RCC 7860 (cell line): ENCODE data around the gene PCDHGB2.
"Not testable (repeated sequence)": the region's sequence is repeated elsewhere in the genome, so short reads cannot be mapped to it uniquely, and the experiment has no call there.

Experiments used
- DNase-seq: peaks from one replicate; pipeline ENCODE4 v3.0.0-alpha.2; 2015; ENCODE audit warnings: low spot score
- FAIRE-seq: peaks from 2 replicates; lab custom pipeline; 2012; peaks lifted over from hg19 to GRCh38; lab: Jason Lieb, UNC

PCDHGB2 gene

DNA sequence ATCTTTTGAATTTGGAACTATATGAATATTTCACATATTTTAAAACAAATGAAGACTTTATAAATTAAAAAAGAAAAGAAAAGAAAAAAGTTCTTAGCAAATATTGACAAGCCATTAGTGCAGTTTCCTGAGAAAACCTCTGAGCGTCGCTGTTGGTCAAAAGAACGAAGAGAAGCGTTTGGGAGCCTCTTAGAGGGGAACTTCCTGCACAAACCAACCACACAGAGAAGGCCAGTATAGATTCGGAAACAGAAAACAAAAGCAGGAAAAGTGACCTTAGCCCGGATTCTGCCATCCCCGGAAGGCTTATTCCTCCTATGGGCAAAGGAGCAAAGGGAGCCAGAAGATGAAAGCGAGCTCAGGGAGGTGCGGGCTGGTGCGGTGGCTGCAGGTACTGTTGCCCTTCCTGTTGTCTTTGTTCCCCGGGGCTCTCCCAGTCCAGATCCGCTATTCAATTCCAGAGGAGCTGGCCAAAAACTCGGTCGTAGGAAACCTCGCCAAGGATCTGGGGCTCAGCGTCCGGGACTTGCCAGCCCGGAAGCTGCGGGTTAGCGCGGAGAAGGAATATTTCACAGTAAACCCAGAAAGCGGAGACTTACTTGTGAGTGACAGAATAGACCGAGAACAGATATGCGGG is at the start of gene PCDHGB2:
PCDHGB2 (plus strand) TSS at position 205 of the 637 bp plus-strand sequence; CDS start at position 347, 142 bp downstream.
- no peak for DNase-seq
- peak; percentile 2 for FAIRE-seq

DNA sequence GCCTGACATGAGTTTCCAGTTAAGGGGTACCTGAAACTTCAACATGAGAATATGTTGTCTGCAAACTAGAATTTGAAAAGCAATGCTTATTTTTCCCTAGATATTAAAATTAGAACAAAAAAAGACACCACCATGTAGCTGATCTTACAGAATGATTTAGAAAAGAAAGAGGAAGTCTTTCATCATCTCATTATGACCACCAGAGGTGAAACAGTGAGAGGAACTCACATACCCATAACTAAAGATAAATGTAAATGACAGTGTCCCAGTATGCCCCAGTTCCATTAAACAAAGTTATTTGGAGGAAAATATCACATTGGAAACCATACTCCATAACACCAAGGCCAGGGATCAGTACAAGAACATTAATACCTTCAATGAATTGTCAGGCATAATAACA is 46.1 kb upstream of the PCDHGB2 start:
- FAIRE-seq (no peak), DNase-seq (no peak)

DNA sequence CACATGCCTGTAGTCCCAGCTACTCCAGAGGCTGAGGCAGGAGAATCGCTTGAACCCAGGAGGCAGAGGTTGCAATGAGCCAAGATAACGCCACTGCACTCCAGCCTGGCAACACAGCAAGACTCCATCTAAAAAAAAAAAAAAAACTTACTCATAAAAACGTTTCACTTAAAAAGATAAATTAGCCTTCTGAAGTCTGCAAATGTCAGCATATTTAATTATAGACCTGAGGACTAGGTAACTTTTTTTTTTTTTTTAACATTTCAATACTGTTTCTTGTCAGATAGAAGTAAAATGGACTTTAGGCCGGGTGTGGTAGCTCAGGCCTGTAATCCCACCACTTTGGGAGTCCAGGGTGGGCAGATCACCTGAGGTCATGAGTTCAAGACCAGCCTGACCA is 42.8 kb upstream of the PCDHGB2 start:
- FAIRE-seq, DNase-seq: not testable (repeated sequence)

DNA sequence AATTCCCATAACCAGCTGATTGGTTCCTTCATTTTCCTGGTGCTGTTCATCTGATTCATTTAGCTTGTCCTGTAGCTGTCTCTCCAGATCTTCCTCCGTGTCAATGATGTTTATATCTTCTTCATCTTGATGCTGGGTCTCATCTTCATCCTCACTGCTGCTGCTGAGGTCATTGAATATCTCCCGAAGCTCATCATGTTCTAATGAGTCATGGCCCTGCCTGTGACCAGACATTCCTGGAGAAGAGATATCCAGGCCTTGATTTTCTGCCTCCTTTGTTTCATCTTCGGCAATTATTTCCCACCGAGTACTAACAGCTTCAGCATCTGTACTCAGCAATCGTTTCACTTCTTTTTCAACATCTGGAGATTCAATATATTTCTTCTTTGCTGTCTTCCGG is 40.6 kb upstream of the PCDHGB2 start:
- no peak for FAIRE-seq
- DNase-seq: no peak

DNA sequence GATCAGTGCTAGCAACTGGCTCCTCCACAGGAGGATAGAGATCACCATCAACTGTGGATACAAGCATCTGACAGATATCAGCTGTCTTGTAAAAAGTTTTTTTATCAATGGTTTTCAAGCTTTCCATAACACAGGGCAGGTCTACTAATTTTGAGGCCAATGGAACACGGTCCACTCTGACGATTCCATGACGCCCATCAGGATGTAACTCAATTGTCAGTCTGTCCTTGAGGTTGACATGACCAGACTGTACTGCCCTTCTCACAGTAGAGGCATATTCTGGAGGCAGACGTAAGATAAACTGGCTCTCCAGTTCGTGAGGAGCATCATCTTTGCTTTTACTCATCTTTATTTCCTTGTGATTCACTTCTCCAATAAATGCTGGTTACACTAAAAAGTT is 40.1 kb upstream of the PCDHGB2 start:
- FAIRE-seq (no peak), DNase-seq (no peak)

DNA sequence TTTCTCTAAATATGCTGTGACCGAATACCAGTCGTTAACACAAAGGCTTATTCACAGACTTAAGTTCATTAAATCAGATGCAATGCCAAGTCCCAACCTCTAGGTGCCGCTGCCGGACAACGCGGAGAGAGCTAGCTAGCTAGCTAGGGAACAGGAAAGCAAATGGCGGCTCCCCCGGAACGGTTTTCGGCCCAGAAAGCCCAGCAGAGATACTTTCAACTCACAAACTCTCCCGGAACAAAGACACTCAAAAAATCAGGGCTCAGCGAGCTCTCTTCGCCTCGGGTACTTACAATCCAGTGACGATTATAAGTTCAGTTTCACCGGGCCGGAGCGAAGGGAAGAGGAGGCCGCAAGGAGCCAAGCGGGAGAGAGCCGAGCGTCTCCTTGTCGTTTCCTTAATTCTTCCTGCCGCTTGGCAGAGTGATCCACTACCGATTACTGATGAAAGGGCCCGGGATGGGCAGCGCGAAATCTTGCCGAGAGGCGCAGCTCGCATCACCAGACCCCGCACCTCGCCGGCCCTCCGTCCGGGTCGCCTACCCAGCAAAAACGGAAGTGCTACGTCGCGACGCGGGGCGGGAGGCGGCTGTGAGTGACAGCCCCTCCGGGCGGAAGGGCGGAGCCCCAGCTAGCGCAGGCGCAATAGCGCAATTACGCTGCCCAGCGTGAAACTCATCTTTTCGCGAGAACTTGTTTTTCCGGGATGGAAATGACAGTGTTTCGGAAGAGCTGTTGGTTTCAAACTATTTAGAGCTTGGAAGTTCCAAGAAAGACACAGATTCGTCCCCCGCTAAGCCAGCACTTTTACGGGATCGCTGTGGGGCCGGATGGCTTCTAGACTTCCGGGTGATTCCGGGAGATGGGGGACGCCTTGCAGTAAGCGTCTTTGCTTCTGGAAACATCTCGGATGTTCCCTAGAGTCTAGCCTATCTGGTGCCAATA is 39.3 kb upstream of the PCDHGB2 start, which contains the start of gene TAF7:
TAF7 (minus strand) TSS at position 560 of the 945 bp plus-strand sequence. CDS start 740 bp downstream, outside the sequence.
- peak; percentile 72 for FAIRE-seq
- DNase-seq: peak; percentile 84

DNA sequence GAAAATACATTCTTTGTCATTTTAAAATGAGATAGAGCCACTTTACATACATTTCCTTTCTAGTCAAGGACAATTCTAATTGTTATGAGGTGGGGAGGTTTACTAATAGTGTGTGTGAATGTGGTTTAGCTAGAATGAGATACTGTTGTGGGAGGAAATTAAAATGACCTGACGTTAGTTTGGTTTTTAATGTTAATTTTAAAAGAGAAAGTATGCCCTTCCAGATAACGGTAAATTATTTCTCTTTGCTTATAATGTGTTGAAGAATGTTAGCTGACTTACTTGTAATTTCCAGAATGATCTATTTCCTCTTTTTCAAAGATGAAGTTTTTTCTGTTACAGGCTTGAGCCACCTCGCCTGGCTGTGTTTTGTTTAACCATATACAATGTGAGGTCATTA is 37.5 kb upstream of the PCDHGB2 start:
- DNase-seq (no peak), FAIRE-seq (no peak)

DNA sequence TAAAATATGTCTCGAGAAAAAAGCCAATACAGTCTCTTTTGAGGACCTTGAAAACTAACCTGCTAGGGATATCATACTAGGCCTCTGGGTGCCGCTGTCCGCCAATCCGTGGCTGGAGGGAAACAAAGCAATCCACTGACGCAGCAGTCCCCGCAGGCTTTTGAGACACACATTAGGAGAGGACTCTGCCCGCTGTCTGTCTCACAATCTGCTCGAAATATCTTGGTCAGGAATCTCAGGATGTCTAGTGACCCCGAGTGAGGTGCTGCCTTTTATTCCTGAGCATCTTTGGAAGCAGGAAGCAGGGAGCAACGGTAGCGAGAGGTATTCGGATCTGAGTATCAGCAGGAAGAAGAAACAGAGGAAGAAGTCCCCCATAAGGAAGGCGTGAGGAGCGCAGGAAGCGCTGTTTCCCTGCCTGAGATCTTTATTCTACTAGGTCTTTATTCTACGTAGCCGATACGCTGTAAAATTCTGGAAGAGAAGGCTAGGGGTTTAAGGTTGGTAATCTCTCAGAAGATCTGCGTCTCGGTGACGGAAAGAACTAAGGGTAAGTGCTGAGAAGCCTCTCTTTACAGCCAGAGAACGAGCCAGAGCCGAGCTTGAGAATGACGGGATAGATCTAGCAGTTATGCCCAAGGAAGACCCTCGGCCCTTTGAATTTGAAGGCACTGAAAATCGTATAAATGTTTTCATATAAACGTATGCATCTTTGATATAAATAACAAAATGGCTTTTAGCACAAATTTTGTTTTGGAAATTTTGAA is 33.5 kb upstream of the PCDHGB2 start:
- FAIRE-seq (no peak), DNase-seq (no peak)

DNA sequence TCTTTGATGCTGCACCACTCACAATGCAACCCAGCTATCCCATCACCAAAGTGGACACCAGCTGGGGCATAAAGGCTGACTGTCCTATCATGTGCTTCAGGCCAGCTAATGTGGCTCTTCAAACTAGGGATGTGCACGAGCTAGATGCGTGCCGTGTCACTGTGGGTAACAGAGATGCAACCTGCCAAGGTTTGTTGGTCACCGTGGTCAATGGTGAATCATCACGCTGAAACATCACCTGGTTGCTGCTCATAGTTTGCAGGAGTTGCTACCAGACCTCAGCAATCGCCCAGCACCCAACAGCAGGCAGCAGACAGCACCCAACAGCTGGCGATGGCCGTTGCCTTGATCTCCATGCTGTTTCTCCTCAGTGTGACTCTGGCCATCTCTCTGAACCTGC is 31.6 kb upstream of the PCDHGB2 start:
- no peak for DNase-seq
- FAIRE-seq: no peak

DNA sequence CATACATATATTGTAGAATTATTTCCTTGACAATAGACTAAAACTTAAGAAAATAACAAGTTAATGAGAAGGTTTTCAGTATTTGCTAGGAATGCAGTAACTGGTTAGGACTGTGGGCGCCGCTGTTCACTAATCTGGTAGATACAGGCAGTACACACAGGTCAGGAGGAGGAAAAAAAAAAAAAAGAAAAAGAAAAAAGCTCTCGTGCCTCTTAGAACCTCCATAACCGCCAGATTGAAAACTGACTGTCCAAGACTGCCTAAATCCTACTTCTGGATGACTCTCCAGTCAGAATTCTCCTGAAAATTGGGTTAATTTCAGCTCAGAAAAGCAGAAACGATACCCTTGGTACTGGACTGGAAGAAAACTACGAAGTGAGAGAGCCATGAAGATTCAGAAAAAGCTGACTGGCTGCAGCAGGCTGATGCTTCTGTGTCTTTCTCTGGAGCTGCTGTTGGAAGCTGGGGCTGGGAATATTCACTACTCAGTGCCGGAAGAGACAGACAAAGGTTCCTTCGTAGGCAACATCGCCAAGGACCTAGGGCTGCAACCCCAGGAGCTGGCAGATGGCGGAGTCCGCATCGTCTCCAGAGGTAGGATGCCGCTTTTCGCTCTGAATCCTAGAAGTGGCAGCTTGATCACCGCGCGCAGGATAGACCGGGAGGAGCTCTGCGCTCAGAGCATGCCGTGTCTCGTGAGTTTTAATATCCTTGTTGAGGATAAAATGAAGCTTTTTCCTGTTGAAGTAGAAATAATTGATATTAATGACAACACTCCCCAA is 29.3 kb upstream of the PCDHGB2 start, which contains the start of gene PCDHGA1:
PCDHGA1 (plus strand) TSS at position 216 of the 782 bp plus-strand sequence.
- FAIRE-seq: no peak
- no peak for DNase-seq

DNA sequence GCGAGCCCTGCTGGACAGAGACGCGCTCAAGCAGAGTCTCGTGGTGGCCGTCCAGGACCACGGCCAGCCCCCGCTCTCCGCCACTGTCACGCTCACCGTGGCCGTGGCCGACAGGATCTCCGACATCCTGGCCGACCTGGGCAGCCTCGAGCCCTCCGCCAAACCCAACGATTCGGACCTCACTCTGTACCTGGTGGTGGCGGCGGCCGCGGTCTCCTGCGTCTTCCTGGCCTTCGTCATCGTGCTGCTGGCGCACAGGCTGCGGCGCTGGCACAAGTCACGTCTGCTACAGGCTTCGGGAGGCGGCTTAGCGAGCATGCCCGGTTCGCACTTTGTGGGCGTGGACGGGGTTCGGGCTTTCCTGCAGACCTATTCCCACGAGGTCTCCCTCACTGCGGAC is 27.2 kb upstream of the PCDHGB2 start:
- not testable (repeated sequence) for DNase-seq, FAIRE-seq

DNA sequence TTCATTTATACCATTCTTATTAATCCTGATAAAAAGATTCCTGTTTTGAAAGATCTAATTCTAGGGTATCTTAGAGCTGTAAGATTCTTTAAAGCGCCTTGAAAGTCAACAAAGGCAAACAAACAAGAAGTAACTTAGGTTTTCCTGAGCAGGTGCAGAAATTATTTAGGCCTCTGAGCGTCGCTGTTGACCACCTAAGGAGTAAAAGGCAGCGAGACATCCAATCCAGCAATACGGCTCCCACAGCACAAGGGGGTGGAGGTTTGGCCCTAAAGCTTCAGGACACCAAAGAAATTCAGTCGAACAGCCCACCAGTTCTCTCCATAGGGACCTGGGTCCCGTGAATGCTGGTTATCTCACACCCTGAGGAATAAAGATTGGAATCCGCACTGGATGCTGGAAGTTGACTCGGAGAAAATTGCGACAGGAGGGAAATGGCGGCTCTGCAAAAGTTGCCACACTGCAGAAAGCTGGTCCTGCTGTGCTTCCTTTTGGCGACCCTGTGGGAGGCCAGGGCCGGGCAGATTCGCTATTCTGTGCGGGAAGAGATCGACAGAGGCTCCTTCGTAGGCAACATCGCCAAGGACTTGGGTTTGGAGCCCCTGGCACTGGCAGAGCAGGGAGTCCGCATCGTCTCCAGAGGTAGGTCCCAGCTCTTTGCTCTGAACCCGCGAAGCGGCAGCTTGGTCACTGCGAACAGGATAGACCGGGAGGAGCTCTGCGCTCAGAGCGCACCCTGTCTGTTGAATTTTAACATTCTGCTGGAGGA is 21.1 kb upstream of the PCDHGB2 start, which contains the start of gene PCDHGA2:
PCDHGA2 (plus strand) TSS at position 223 of the 769 bp plus-strand sequence.
- FAIRE-seq (no peak), DNase-seq (no peak)

DNA sequence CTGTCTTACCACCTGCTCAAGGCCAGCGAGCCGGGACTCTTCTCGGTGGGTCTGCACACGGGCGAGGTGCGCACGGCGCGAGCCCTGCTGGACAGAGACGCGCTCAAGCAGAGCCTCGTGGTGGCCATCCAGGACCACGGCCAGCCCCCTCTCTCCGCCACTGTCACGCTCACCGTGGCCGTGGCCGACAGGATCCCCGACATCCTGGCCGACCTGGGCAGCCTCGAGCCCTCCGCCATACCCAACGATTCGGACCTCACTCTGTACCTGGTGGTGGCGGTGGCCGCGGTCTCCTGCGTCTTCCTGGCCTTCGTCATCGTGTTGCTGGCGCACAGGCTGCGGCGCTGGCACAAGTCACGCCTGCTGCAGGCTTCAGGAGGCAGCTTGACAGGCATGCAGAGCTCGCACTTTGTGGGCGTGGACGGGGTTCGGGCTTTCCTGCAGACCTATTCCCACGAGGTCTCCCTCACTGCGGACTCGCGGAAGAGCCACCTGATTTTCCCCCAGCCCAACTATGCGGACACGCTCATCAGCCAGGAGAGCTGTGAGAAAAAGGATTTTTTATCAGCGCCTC is 18.9 kb upstream of the PCDHGB2 start:
- not testable (repeated sequence) for DNase-seq, FAIRE-seq

DNA sequence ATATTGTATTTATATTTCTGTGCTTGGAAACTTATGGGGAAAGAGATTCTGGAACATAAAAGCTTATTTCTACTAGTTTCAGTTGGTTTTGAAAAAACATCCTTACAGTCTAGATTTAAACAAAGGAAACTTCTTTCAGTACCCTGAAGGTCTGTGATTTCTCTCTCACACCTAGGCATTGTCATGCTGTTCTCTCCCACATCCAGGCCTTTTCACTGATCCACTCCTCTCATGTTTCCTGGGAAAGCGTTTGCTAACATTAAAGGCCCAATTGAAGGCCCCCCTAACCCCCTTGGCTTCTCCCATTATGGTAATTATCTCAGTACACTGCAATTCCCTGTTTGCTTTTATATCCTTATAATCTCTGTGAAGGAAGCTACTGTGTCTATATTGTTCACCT is 17.0 kb upstream of the PCDHGB2 start:
- DNase-seq: no peak
- FAIRE-seq: no peak

DNA sequence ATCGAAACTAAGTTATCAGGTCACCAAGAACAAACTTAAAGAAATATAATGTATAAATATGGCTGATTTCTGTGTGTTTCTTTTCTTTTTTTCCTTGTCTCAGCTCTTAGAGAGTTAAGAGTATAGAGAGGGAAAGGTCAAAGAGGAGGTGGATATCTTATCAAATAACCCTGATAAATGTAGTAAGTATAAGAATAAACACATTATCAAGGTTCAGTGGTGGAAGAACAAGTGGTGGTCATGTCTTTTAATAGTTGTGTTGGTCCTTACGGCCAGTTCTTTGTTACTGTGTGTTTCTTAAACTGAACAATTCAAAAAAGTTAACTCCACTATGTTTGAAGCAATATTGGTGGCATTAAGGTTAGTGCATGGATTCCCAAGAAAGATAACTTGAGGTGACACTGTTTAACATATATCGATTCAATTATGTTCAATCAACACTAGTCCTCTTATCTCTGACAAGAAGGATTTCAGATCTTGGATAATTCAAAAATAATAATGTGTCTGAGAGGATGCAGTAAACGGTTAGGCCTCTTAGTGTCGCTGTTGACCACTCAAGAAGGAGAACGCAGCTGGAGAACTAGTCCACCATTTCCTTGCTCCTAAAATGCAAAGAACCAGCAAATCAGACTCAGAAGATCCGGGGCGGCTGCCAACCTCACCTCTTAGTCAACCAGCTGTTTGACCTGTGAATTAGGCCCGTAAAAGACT is 16.4 kb upstream of the PCDHGB2 start, which contains the start of gene PCDHGA3:
PCDHGA3 (plus strand) TSS at position 588 of the 711 bp plus-strand sequence. CDS start 205 bp downstream, outside the sequence.
- DNase-seq (no peak), FAIRE-seq (no peak)

DNA sequence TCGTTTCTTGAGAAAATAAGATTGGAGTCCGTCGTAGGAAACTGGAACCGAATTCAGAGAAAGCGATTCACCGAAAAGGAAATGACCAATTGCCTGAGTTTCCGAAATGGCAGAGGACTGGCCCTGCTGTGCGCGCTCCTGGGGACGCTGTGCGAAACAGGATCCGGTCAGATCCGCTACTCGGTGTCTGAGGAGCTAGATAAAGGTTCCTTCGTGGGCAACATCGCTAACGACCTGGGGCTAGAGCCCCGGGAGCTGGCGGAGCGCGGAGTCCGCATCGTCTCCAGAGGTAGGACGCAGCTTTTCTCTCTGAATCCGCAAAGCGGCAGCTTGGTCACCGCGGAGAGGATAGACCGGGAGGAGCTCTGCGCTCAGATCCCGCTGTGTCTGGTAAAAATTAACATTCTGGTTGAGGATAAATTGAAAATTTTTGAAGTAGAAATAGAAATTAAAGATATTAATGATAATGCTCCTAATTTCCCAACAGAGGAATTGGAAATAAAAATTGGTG is 15.8 kb upstream of the PCDHGB2 start:
- FAIRE-seq (no peak), DNase-seq (no peak)

DNA sequence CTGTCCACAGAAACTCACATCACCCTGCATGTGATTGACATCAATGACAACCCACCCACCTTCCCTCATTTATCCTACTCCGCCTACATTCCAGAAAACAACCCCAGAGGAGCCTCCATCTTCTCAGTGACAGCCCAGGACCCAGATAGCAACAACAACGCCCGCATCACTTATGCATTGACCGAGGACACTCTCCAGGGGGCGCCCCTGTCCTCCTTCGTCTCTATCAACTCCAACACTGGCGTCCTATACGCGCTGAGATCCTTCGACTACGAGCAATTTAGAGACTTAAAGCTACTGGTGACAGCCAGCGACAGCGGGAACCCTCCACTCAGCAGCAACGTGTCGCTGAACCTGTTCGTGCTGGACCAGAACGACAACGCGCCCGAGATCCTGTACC is 14.5 kb upstream of the PCDHGB2 start:
- DNase-seq (no peak), FAIRE-seq (no peak)

DNA sequence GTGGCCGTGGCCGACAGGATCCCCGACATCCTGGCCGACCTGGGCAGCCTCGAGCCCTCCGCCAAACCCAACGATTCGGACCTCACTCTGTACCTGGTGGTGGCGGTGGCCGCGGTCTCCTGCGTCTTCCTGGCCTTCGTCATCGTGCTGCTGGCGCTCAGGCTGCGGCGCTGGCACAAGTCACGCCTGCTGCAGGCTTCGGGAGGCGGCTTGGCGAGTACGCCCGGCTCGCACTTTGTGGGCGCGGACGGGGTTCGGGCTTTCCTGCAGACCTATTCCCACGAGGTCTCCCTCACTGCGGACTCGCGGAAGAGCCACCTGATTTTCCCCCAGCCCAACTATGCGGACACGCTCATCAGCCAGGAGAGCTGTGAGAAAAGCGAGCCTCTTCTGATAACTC is 13.8 kb upstream of the PCDHGB2 start:
- FAIRE-seq: not testable (repeated sequence)

More for the DNA sequence above, 13.8 kb upstream of the PCDHGB2 start:
- not testable (repeated sequence) for DNase-seq
